ENCODE data around the gene TRABD2A. TPM values are rescaled to one million over a fixed set of nuclear protein-coding genes. Genes with fewer than 3 reads are reported as not detected.

Gene TRABD2A
- total and polyA plus RNA-seq, 3 experiments from 2014 or later, result 20.3 to 36.6 (median 20.8) TPM

DNA sequence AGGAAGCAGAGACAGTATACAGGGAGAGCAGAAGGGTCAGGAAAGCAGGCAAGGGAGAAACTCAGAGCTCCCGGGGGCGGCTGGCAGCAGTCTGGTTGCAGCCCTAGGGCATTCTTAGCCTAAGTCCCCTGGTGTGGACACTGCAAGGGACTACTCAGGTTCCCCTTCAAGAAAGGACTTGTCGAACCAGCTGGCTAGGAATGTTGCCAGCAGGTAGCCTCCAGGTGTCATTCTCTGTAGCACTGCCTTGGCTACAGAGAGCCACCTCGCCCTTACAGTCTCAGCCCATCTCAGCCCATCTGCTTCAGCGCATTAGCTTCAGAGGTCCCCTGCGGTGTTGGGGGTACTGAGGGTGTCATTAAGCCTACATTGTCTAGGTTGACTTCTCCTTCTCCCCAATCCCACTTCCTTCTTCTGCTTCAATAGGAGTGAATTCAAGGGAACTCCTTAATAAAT, 13.3 kb upstream of the TRABD2A start:
- Mint-ChIP-seq H3K4me1 (peaks cover 52 to 71% (median 63%) of the 10 kb centered on the region in 3 donors), H3K4me3 (peak overlapping the region in 5 of 7 donors; percentile 32 to 70 (median 33)), H3K27me3 (no peaks in the 10 kb centered on the region), H3K27ac (peak overlapping the region; percentile 12 to 98 (median 85)), H3K9me3 (no peaks in the 10 kb centered on the region), H3K36me3 (no peaks in the 10 kb centered on the region)
- Histone ChIP-seq H3K4me1 (ENCODE audit: insufficient read depth, low read length) (peaks cover 52% of the 10 kb centered on the region), H3K36me3 (ENCODE audit: insufficient read depth, low read length) (no peaks in the 10 kb centered on the region), H3K4me3 (ENCODE audit: low read length) (no peak overlapping the region), H3K9me3 (ENCODE audit: low read length) (no peaks in the 10 kb centered on the region), H3K27ac (ENCODE audit: low read depth, low read length) (no peak overlapping the region), H3K27me3 (ENCODE audit: insufficient read depth, low read length, poor library complexity, severe bottlenecking) (no peaks in the 10 kb centered on the region)
- ChIA-PET POLR2A (interaction anchor here (1.1 to 1.7 kb wide), 4 partner anchors 12 to 13 kb away, joined by 4 to 6 read pairs (median 5); partner anchors contain the start of gene TRABD2A), CTCF (interaction anchor here (1.1 to 3.7 kb wide), 3 partner anchors 12 to 32 kb away, joined by 3 to 24 read pairs (median 21); no protein-coding TSS in a partner anchor)
- DNase-seq, result no peak

DNA sequence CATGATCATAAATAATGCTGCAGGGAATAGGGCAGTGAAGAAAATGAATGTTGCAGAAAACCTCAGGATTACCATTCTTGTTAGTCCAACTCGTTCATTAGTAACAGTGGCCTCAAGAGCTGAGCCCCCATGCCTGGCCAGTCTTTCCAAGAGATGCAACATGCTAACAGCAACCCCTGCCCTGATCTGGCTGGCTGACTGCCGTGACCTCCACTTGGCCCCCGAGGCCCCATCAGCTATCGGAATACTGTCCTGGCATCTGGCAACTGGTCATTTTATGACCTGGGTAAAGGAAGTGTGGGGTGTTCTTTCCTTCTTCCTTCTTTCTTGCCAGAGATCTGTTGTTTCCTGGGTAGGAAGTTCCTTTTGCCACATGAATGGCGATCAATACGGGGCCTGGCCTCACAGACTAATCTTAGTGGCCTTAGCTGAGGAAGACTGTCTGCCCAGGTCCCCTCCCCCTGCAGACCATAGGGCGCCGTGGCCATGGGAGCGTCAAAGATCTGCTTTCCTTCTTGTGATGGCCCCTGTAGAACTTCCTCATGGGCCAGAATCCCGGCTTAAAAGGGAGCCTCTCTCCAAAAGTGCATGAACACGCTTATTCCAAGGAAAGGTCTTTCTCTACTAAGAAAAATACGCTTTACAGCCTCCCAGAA, 10.6 kb upstream of the TRABD2A start:
- no peaks in the 10 kb centered on the region for H3K36me3 ChIP-seq (ENCODE audit: insufficient read depth, low read length)
- no peaks in the 10 kb centered on the region for H3K27me3 ChIP-seq (ENCODE audit: insufficient read depth, low read length, poor library complexity, severe bottlenecking)
- no peak overlapping the region for H3K27ac Mint-ChIP-seq
- peaks cover 45 to 68% (median 59%) of the 10 kb centered on the region in 3 donors for H3K4me1 Mint-ChIP-seq
- H3K4me1 ChIP-seq (ENCODE audit: insufficient read depth, low read length), result peaks cover 48% of the 10 kb centered on the region
- H3K9me3 Mint-ChIP-seq, result no peaks in the 10 kb centered on the region
- H3K4me3 Mint-ChIP-seq, result no peak overlapping the region
- no peak overlapping the region for H3K27ac ChIP-seq (ENCODE audit: low read depth, low read length)
- H3K27me3 Mint-ChIP-seq, result no peaks in the 10 kb centered on the region
- POLR2A ChIA-PET, result interaction anchor here (1.5 kb wide), 1 partner anchor 15 kb away, joined by 4 read pairs; no protein-coding TSS in a partner anchor
- no peaks in the 10 kb centered on the region for H3K9me3 ChIP-seq (ENCODE audit: low read length)
- H3K36me3 Mint-ChIP-seq, result no peaks in the 10 kb centered on the region
- CTCF ChIA-PET, result interaction anchor here (1.3 to 1.7 kb wide), 4 partner anchors 9 to 35 kb away, joined by 3 to 4 read pairs (median 3); no protein-coding TSS in a partner anchor
- no peak overlapping the region for H3K4me3 ChIP-seq (ENCODE audit: low read length)
- DNase-seq, result no peak

DNA sequence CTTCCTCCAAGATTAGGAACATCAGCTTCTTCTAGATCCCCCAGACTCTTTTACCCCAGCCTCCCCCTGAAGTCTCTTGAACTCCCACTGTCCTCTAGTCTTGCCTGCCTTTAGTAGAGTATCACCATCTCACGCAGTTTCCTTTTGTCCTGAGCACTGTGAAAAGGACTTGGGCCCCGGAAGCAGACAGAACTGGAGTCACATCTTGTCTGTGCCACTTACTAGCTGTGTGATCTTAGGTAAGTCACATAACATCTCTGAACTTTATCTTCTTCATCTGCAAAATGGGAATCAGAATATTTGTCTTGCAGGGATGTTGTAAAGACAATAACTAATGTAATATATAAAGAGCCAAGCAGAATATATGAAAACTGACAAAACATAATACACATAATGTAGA, 8.4 kb upstream of the TRABD2A start:
- Histone ChIP-seq H3K27ac (ENCODE audit: low read depth, low read length) (peak overlapping the region; percentile 40), H3K27me3 (ENCODE audit: insufficient read depth, low read length, poor library complexity, severe bottlenecking) (no peaks in the 10 kb centered on the region), H3K36me3 (ENCODE audit: insufficient read depth, low read length) (no peaks in the 10 kb centered on the region), H3K4me3 (ENCODE audit: low read length) (peak overlapping the region; percentile 63), H3K9me3 (ENCODE audit: low read length) (no peaks in the 10 kb centered on the region), H3K4me1 (ENCODE audit: insufficient read depth, low read length) (peaks cover 32% of the 10 kb centered on the region)
- peak overlapping the region; percentile 66 to 93 (median 80) for H3K4me3 Mint-ChIP-seq
- no peak for DNase-seq
- H3K27me3 Mint-ChIP-seq, result no peaks in the 10 kb centered on the region
- no peaks in the 10 kb centered on the region for H3K9me3 Mint-ChIP-seq
- peaks cover 28 to 48% (median 38%) of the 10 kb centered on the region in 3 donors for H3K4me1 Mint-ChIP-seq
- peak overlapping the region; percentile 87 to 100 (median 96) for H3K27ac Mint-ChIP-seq
- POLR2A ChIA-PET, result interaction anchor here (0.7 to 4.3 kb wide), 8 partner anchors 9 to 430 kb away, joined by 3 to 54 read pairs (median 6); partner anchors contain the start of genes SUCLG1, TMSB10 and TRABD2A
- CTCF ChIA-PET, result interaction anchor here (0.9 to 11.2 kb wide), 10 partner anchors 9 to 148 kb away, joined by 3 to 160 read pairs (median 4); partner anchors contain the start of genes TMSB10 and TRABD2A
- no peaks in the 10 kb centered on the region for H3K36me3 Mint-ChIP-seq

DNA sequence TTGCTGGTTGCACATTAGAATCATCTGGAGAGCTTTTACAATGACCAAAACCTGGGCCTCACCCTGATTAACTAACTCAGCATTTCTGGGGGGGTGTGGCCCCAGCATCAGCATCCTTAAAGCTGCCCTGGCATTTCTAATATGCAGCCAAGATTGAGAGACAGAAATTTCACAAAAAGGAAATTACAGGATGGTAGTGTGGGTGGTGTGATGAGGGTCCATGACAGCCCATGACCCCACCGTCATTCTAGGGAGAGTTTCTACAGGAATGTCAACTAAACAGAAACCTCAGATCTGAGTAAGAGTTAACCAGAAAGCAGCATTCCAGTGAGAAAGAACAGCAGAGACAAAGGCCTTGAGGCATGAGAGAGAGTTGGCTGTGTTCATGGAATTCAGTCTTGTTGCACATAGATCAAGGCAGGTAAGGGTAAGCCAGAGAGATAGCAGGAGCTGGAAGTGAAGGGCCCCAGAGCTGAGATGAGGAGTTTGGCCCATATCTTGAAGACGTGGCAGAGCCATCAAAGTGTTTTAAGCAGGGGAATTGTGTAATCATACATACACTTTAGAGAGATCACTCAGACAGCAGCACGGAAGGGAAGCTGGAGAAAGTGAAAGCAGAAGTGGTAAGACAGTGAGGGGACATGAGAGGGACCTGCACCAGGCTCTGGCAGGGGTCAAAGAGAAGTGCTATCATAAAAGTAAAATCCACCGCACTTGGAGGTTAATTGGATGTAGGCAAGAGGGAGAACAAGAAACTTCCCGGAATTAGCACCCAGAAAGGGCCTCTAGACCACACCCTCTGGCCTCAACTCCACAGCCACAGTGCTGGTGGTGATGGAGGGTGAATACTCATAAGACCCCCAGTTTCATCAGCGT, 7.8 kb upstream of the TRABD2A start:
- Histone ChIP-seq H3K36me3 (ENCODE audit: insufficient read depth, low read length) (no peaks in the 10 kb centered on the region), H3K4me3 (ENCODE audit: low read length) (peak overlapping the region; percentile 63), H3K27me3 (ENCODE audit: insufficient read depth, low read length, poor library complexity, severe bottlenecking) (no peaks in the 10 kb centered on the region), H3K27ac (ENCODE audit: low read depth, low read length) (peak overlapping the region; percentile 40), H3K9me3 (ENCODE audit: low read length) (no peaks in the 10 kb centered on the region), H3K4me1 (ENCODE audit: insufficient read depth, low read length) (peaks cover 26% of the 10 kb centered on the region)
- no peaks in the 10 kb centered on the region for H3K9me3 Mint-ChIP-seq
- H3K36me3 Mint-ChIP-seq, result no peaks in the 10 kb centered on the region
- CTCF ChIA-PET, result interaction anchor here (0.7 to 11.2 kb wide), 14 partner anchors 8 to 391 kb away, joined by 3 to 160 read pairs (median 4); partner anchors contain the start of genes TMSB10 and TRABD2A
- H3K4me1 Mint-ChIP-seq, result peaks cover 23 to 42% (median 32%) of the 10 kb centered on the region in 3 donors
- peak in 3 of 5 donors; percentile 54 to 75 (median 69) for DNase-seq
- peak overlapping the region; percentile 87 to 100 (median 96) for H3K27ac Mint-ChIP-seq
- POLR2A ChIA-PET, result interaction anchor here (0.6 to 4.3 kb wide), 10 partner anchors 9 to 429 kb away, joined by 3 to 54 read pairs (median 6); partner anchors contain the start of genes KCMF1, SUCLG1, TMSB10 and TRABD2A
- peak overlapping the region; percentile 66 to 93 (median 80) for H3K4me3 Mint-ChIP-seq
- no peaks in the 10 kb centered on the region for H3K27me3 Mint-ChIP-seq

DNA sequence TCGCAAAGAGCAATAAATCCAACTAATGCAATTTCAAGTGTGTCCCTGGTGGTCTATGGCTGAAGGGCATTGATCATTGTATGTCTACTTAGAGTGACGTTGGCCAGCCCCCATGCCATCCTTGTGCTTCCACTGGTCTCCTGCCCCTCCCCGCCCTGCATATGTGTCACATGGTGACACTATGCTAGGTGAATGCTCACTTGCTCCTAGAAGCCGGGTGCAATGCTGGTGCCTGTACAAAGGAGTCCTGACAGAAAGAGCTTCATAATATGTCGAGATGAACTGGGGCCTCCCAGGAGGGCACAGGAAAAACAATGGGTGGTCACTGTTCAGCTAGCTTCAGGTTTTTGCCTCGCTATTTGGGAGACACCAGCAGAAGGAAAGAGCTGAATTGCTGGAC, 5.9 kb upstream of the TRABD2A start:
- Histone ChIP-seq H3K9me3 (ENCODE audit: low read length) (no peaks in the 10 kb centered on the region), H3K36me3 (ENCODE audit: insufficient read depth, low read length) (no peaks in the 10 kb centered on the region), H3K4me1 (ENCODE audit: insufficient read depth, low read length) (peaks cover 39% of the 10 kb centered on the region), H3K4me3 (ENCODE audit: low read length) (no peak overlapping the region), H3K27ac (ENCODE audit: low read depth, low read length) (no peak overlapping the region), H3K27me3 (ENCODE audit: insufficient read depth, low read length, poor library complexity, severe bottlenecking) (no peaks in the 10 kb centered on the region)
- Mint-ChIP-seq H3K27me3 (no peaks in the 10 kb centered on the region), H3K4me1 (peaks cover 29 to 49% (median 47%) of the 10 kb centered on the region in 3 donors), H3K4me3 (peak overlapping the region in 1 of 7 donors; percentile 15), H3K9me3 (no peaks in the 10 kb centered on the region), H3K36me3 (peaks cover 0 to 3% (median 0%) of the 10 kb centered on the region in 3 donors), H3K27ac (peak overlapping the region in 7 of 8 donors; percentile 20 to 95 (median 81))
- CTCF ChIA-PET, result interaction anchor here (0.7 to 11.2 kb wide), 6 partner anchors 12 to 58 kb away, joined by 3 to 160 read pairs (median 5); no protein-coding TSS in a partner anchor
- POLR2A ChIA-PET, result interaction anchor here (1.0 to 4.3 kb wide), 2 partner anchors 20 to 39 kb away, joined by 3 to 54 read pairs; partner anchors contain the start of gene TMSB10
- no peak for DNase-seq

DNA sequence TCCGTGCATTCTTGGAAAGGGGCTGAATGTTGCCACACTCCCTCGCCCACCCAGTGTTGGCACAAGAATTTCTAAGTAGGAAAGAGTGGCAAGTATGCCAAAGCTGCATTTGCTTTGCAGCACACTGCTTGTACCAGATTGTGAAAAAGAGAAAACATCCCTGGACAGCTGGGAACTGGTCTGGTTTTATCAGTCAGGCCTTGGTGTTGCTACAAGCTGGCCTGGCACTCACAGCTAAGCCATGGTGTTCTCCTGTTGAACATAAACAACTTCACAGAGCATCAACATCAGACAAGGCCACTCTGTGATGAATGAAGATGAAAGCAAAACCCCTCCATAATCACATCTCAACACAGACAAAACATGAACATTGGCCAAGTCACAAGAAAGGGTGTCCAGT, 4.2 kb upstream of the TRABD2A start:
- POLR2A ChIA-PET, result interaction anchor here (1.3 kb wide), 1 partner anchor 22 kb away, joined by 3 read pairs; no protein-coding TSS in a partner anchor
- H3K27me3 ChIP-seq (ENCODE audit: insufficient read depth, low read length, poor library complexity, severe bottlenecking), result no peaks in the 10 kb centered on the region
- H3K4me1 ChIP-seq (ENCODE audit: insufficient read depth, low read length), result peaks cover 39% of the 10 kb centered on the region
- H3K4me3 ChIP-seq (ENCODE audit: low read length), result no peak overlapping the region
- H3K27ac ChIP-seq (ENCODE audit: low read depth, low read length), result no peak overlapping the region
- CTCF ChIA-PET, result interaction anchor here (7.2 to 11.2 kb wide), 2 partner anchors 20 to 40 kb away, joined by 59 to 160 read pairs; partner anchors contain the start of gene TMSB10
- DNase-seq, result no peak
- Mint-ChIP-seq H3K4me1 (peaks cover 32 to 55% (median 37%) of the 10 kb centered on the region in 3 donors), H3K36me3 (peaks cover 0 to 12% (median 0%) of the 10 kb centered on the region in 3 donors), H3K27me3 (peaks cover 0 to 1% of the 10 kb centered on the region in 2 donors), H3K4me3 (no peak overlapping the region), H3K27ac (no peak overlapping the region), H3K9me3 (no peaks in the 10 kb centered on the region)
- no peaks in the 10 kb centered on the region for H3K9me3 ChIP-seq (ENCODE audit: low read length)
- no peaks in the 10 kb centered on the region for H3K36me3 ChIP-seq (ENCODE audit: insufficient read depth, low read length)

DNA sequence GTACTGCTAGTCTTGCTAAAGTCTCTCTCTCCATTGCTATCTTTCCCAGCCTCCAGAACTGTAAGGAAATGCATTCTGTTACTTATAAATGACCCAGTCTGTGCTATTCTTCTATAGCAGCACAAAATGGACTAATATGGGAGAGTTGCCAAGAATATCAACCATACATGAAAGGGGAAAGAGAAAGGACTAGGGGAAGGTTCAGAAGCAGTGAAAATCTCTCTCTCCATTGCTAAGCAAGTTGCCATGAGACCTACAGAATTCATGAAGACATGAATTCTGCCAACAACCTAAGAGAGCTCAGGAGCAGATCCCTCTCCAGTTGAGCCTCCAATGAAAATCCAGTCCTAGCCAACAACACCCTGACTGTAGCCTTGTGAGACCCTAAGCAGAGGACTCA, 3.6 kb upstream of the TRABD2A start:
- Mint-ChIP-seq H3K27me3 (peaks cover 0 to 3% of the 10 kb centered on the region in 2 donors), H3K36me3 (peaks cover 0 to 14% (median 0%) of the 10 kb centered on the region in 3 donors), H3K27ac (peak overlapping the region in 2 of 8 donors; percentile 9 to 13), H3K9me3 (no peaks in the 10 kb centered on the region), H3K4me1 (peaks cover 31 to 55% (median 39%) of the 10 kb centered on the region in 3 donors), H3K4me3 (peak overlapping the region in 1 of 7 donors; percentile 90)
- Histone ChIP-seq H3K4me1 (ENCODE audit: insufficient read depth, low read length) (peaks cover 35% of the 10 kb centered on the region), H3K27ac (ENCODE audit: low read depth, low read length) (no peak overlapping the region), H3K36me3 (ENCODE audit: insufficient read depth, low read length) (no peaks in the 10 kb centered on the region), H3K9me3 (ENCODE audit: low read length) (no peaks in the 10 kb centered on the region), H3K4me3 (ENCODE audit: low read length) (no peak overlapping the region), H3K27me3 (ENCODE audit: insufficient read depth, low read length, poor library complexity, severe bottlenecking) (no peaks in the 10 kb centered on the region)
- DNase-seq, result no peak
- POLR2A ChIA-PET, result interaction anchor here (1.3 kb wide), 1 partner anchor 23 kb away, joined by 3 read pairs; no protein-coding TSS in a partner anchor
- CTCF ChIA-PET, result interaction anchor here (1.3 to 11.2 kb wide), 3 partner anchors 21 to 143 kb away, joined by 3 to 160 read pairs (median 59); partner anchors contain the start of gene TMSB10
